ENCODE data around the gene FNIP2. TPM values are rescaled to one million over a fixed set of nuclear protein-coding genes. Genes with fewer than 3 reads are reported as not detected.

The FNIP2 gene
- total RNA-seq, 1 donor from 2014 or later: 15.1 TPM

DNA sequence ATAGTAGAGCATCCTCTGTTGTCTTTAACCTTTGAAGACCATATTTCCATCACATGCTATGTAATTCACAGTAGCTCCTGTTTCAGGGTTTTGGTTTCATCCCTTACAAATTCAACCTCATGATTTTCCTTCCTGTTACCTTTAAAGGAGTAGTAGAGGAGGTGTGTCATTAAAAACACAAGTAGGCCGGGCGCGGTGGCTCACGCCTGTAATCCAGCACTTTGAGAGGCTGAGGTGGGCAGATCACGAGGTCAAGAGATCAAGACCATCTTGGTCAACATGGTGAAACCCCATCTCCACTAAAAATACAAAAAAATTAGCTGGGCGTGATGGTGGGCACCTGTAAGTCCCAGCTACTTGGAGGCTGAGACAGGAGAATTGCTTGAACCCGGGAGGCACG lies 59.3 kb downstream of the FNIP2 start:
- intact Hi-C loops (cut with micrococcal nuclease): loop anchor here (5.0 kb wide), 1 partner anchor 61 kb away; the partner anchor contains the start of gene FNIP2

GRCh38 chr4:158829254-158829653 lies 60.4 kb downstream of the FNIP2 start:
- intact Hi-C loops (cut with micrococcal nuclease): loop anchor here (5.0 kb wide), 1 partner anchor 62 kb away; the partner anchor contains the start of gene FNIP2

DNA sequence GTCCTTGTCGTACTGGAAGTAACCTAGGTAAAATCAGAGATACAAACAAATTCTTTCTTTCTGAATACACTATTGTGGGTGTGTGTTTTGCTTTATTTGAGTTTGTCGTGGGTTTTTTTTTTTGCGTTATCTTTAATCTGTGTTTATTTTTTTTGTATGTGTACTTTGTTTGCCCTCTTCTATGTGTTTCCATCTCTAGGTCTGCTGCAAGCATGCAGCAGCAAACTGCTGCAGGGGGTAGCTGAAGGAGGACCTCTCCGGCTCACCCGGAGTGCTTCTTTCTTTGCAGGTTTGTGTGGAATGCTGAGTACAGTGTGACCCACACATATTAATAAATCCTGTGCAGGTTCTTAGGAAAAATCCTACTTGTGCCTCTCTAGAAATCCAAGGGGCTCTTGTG lies 64.8 kb downstream of the FNIP2 start:
- intact Hi-C loops (cut with micrococcal nuclease): no loop called here

DNA sequence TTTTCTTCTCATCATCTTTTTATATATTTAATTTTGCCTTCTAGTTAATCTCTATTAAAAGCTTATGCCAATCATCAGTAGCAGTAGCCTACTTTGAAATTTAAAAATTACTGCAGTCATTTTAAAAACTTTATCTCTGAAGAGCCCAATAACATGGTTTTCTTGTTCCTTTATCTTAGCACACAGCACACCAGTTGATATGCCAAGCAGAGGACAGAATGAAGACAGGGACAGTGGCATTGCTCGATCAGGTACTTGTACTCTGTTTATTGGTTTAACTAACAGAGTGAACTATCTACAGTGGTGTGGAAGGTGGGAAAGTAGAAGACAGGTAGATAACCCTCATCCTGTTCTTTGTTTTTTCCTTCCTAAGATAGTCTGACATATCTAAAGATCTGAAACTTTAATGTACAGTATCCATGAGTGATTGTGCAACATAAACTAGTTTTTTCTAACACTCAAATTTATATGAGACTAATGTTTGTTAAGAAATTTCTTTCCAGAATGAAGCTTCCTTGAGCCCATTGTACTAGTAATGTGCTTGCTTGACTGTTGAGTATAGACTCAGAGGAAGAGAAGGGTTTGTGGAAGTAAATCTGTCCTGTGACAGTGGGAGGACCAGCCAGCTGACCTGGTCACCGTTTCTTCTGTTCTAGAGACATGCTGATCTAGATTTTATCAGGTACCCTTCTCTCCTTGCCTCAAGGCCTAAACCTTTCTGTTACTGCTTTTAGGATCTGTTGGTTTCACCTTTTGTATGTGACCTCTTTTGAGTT lies 66.6 kb downstream of the FNIP2 start:
- intact Hi-C loops (cut with micrococcal nuclease): no loop called here

- intact Hi-C loops (cut with micrococcal nuclease): no loop called here
Observed at GRCh38 chr4:158836002-158836369, 67.2 kb downstream of the FNIP2 start.

DNA sequence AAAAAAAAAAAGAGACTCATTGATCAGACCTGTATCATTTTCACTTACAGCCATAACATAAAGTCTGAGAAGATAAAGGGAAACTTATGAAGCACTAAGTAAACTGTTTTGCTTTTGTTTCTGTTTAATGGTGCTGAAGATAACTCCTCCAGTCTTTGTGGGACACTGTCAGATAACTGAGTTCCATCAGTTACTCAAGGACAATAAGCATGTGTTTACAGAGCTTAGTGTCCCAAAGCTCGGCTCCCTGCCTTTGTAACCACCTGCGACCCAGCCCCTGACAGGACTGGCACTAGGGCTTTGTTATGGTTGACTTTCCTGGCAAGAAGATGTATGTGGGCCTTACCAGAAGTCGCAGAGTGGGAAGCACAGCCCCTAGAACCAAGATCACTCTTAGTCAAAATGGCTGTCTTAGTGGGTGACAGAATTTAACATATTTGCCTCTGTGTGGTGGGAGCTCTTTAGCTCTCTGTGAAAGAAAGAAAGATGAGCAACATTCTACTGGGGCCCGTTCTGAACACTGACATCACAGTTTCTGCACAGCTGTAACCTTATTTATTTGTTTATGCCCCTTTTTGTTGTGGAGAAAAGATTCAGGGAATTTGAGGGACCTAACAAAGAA lies 68.1 kb downstream of the FNIP2 start:
- intact Hi-C loops (cut with micrococcal nuclease): no loop called here

DNA sequence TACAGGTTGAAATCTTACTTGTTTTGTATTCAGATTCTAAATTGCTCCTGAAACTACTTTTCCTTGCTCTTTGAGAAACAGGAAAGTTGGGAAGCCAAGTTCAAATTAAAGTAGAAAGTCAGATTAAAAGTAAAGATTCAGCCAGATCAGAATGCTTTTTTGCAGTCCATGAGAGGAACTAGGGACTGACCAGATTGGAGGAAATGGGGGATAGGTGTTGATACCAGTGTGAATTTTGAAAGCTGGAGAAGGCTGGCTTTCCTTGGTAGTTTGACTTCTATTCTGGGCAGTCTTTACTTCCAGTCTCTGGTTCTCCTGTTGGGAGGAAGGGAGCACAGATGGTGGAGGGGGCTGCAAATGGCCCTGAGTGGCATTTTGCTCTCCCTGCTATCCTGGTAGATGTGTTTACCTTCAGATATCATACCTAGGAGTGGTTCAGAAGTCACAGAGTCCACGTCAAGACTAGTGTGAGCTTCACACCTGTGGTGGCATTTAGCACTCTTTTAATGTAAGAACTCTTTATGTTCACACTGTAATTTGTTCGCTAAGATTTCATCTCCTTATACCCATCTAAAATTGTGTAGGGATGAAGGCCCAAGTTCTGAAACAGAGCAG lies 68.8 kb downstream of the FNIP2 start:
- intact Hi-C loops (cut with micrococcal nuclease): no loop called here

DNA sequence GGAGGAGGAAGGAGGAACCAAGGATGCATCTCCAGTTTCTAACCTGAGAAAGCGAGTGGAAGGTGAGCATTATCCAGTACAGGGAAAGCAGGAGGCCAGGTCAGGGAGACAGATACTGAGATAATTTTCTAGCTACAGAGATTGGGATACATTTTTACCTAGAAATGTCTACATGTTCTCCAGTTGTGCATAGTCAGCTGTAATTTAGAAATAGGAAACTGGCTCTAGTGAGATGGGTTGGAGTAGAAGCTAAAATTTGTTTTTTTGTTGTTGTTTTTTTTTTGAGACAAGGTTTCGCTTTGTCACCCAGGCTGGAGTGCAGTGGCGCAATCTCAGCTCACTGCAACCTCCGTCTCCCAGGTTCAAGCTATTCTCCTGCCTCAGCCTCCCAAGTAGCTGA lies 71.3 kb downstream of the FNIP2 start:
- intact Hi-C loops (cut with micrococcal nuclease): no loop called here

DNA sequence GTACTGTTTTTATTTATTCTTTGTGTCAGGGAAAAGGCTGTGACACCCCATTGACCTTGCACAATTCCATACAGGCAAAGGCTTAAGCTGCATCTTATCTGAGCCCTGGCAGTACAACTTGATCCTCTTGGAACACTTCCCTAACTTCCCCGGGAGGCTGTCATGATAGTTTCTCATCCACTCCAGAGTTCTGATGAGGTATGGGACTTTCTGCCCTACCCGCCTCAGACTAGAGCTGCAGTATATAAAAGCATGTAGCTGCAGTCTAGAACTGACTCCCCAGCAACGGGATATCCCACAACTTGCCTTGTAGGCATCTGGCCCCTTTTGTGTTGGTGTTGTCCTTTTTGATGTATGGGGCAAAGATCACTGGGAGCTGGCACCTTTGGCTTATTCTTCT lies 72.7 kb downstream of the FNIP2 start:
- intact Hi-C loops (cut with micrococcal nuclease): no loop called here

GRCh38 chr4:158845311-158846041 lies 76.7 kb downstream of the FNIP2 start:
- intact Hi-C loops (cut with micrococcal nuclease): no loop called here

GRCh38 chr4:158847535-158847934 lies 78.7 kb downstream of the FNIP2 start:
- intact Hi-C loops (cut with micrococcal nuclease): no loop called here

GRCh38 chr4:158849681-158850080 lies 80.9 kb downstream of the FNIP2 start:
- intact Hi-C loops (cut with micrococcal nuclease): loop anchor here (1.0 to 2.0 kb wide), 3 partner anchors 81 to 177 kb away; partner anchors contain the start of genes ETFDH and FNIP2

GRCh38 chr4:158850371-158850770 lies 81.5 kb downstream of the FNIP2 start:
- intact Hi-C loops (cut with micrococcal nuclease): loop anchor here (1.0 to 2.0 kb wide), 3 partner anchors 82 to 178 kb away; partner anchors contain the start of genes ETFDH and FNIP2

GRCh38 chr4:158850800-158851644 lies 82.2 kb downstream of the FNIP2 start:
- intact Hi-C loops (cut with micrococcal nuclease): loop anchor here (1.0 to 2.0 kb wide), 3 partner anchors 82 to 178 kb away; partner anchors contain the start of genes ETFDH and FNIP2

GRCh38 chr4:158854236-158854635 lies 85.4 kb downstream of the FNIP2 start:
- intact Hi-C loops (cut with micrococcal nuclease): no loop called here

GRCh38 chr4:158856852-158857251 lies 88.0 kb downstream of the FNIP2 start:
- intact Hi-C loops (cut with micrococcal nuclease): loop anchor here (1.0 to 5.0 kb wide), 3 partner anchors 318 to 590 kb away; no protein-coding TSS in a partner anchor

DNA sequence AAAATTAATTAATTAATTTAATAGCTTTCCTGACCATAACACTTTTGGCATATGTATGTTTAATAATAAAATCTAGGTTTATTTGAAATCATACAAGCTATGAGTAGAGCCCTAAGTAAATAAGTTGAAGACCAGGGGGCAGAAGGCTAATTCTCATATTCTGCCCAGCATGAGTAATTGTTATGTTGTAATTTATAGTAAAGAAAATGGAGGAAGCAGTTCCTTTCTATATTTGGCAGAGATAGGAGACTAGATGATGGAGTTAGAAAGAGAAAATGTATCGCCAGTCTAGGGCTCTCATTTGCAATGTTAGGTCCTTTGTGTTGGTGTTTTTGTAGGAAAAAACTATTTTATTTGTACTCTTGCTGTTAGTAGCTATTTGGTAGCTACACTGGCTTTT lies 89.1 kb downstream of the FNIP2 start:
- intact Hi-C loops (cut with micrococcal nuclease): loop anchor here (1.0 to 5.0 kb wide), 3 partner anchors 317 to 589 kb away; no protein-coding TSS in a partner anchor

GRCh38 chr4:158858410-158859199 lies 89.8 kb downstream of the FNIP2 start:
- intact Hi-C loops (cut with micrococcal nuclease): loop anchor here (5.0 kb wide), 1 partner anchor 589 kb away; no protein-coding TSS in a partner anchor

DNA sequence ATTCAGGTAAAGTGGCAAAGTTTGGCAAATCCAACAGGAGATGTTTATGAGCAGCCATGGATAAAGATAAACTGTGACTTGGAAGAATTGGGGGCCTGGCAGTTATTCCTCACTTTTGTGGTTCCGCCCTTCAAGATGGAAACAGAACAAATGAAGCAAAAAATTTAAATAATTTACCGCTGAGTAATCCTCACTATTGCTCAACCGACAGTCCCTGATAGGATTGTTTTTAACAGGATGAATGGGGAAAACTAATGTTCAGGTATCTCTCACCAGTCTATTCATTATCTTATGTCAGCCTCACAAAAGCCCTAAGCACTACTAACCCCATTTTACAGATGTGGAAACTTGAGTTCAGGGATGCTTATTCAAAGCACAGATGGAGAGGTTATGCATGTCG lies 90.8 kb downstream of the FNIP2 start:
- intact Hi-C loops (cut with micrococcal nuclease): loop anchor here (5.0 kb wide), 1 partner anchor 588 kb away; no protein-coding TSS in a partner anchor

Measured in T-helper 2 cell treated with Interferon-gamma antibody and Interleukin-4, amounts not matched to agents 100 ng/mL and 5 ng/mL, for 36 hours (primary cell).